NCI-H524 (cell line): ENCODE measurements around the gene IKZF3.
"Not testable (repeated sequence)": the region's sequence is repeated elsewhere in the genome, so short reads cannot be mapped to it uniquely, and the experiment has no call there.

Experiments
- DNase-seq, 2 experiments: peaks; one replicate each; lab custom pipeline; 2025; lab: John Stamatoyannopoulos, UW

Gene IKZF3

GRCh38 chr17:39777534-39778365 is 86.4 kb downstream of the IKZF3 start:
- DNase-seq, result no peak

GRCh38 chr17:39776252-39776651 is 87.9 kb downstream of the IKZF3 start:
- no peak for DNase-seq

GRCh38 chr17:39775031-39775430 is 89.1 kb downstream of the IKZF3 start:
- DNase-seq, result no peak

- no peak for DNase-seq
Measured at GRCh38 chr17:39774047-39774446, 90.1 kb downstream of the IKZF3 start.

GRCh38 chr17:39772987-39773934 is 90.9 kb downstream of the IKZF3 start:
- DNase-seq, result no peak

GRCh38 chr17:39772415-39772814 is 91.7 kb downstream of the IKZF3 start:
- no peak for DNase-seq

- DNase-seq, result no peak
Measured at GRCh38 chr17:39769974-39770587, 94.0 kb downstream of the IKZF3 start.

- no peak for DNase-seq
Measured at GRCh38 chr17:39767147-39767546, 97.0 kb downstream of the IKZF3 start.

- DNase-seq, result no peak
Measured at GRCh38 chr17:39765766-39766165, 98.3 kb downstream of the IKZF3 start.

GRCh38 chr17:39765175-39765574 is 98.9 kb downstream of the IKZF3 start:
- DNase-seq, result no peak

GRCh38 chr17:39764171-39764570 is 99.9 kb downstream of the IKZF3 start:
- not testable (repeated sequence) for DNase-seq

GRCh38 chr17:39763051-39763820 is 100.9 kb downstream of the IKZF3 start:
- DNase-seq, result no peak

- no peak for DNase-seq
Measured at GRCh38 chr17:39761861-39762496, 102.1 kb downstream of the IKZF3 start.

GRCh38 chr17:39759204-39759603 is 104.9 kb downstream of the IKZF3 start:
- DNase-seq, result no peak

- DNase-seq, result no peak
Measured at GRCh38 chr17:39757931-39758873, 105.9 kb downstream of the IKZF3 start.

- no peak for DNase-seq
Measured at GRCh38 chr17:39757176-39757662, 106.9 kb downstream of the IKZF3 start.

- DNase-seq, result no peak
Measured at GRCh38 chr17:39756380-39757079, 107.6 kb downstream of the IKZF3 start.

- no peak for DNase-seq
Measured at GRCh38 chr17:39755554-39756379, 108.3 kb downstream of the IKZF3 start.
